ENCODE data around the gene FRY.
"Not testable (repeated sequence)": the region's sequence is repeated elsewhere in the genome, so short reads cannot be mapped to it uniquely, and the experiment has no call there.

FRY gene

DNA sequence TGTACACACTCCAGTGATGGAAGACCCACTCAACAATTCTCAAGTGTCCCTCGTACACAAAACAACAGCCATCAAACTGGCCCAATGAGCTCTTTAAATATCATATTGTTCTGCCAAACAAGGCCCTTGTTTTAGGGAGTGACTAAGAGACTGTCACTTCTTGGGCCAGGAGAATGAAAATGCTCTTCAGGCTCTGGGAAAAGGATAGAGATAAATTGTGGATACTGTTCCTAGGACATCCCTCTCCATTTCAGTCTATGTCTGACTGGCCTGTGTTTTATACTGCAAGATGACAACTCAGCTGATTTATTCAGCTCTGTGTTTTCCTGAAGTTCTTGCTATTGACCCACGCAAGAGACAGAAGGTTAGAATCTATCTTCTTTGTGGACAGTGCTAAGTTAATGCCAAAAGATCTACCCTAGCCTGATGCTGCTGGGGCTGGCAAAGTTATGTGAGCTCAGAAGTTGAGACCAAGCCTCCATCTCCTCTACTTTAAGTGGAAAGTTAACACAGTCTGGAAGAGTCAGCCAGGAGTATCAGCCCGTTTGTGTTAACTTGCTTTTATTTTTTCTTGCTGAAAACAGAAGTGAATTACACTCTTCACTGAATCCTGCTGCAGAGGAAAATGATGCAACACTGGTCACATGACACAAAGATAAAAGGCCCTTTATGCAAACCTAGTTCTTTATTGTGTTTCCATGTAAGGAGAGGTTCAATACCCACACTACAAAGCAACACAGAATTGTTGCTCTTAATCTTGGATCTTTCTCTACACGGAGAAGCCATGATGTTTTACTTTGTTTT is 14.6 kb downstream of the FRY start:
- DNase-seq (ENCODE audit: low read depth): peak; percentile 82
- no peak overlapping the region for H3K4me3 ChIP-seq (replicated peaks; ENCODE audit: low read depth, low read length)
- TF ChIP-seq, protein P1, sequence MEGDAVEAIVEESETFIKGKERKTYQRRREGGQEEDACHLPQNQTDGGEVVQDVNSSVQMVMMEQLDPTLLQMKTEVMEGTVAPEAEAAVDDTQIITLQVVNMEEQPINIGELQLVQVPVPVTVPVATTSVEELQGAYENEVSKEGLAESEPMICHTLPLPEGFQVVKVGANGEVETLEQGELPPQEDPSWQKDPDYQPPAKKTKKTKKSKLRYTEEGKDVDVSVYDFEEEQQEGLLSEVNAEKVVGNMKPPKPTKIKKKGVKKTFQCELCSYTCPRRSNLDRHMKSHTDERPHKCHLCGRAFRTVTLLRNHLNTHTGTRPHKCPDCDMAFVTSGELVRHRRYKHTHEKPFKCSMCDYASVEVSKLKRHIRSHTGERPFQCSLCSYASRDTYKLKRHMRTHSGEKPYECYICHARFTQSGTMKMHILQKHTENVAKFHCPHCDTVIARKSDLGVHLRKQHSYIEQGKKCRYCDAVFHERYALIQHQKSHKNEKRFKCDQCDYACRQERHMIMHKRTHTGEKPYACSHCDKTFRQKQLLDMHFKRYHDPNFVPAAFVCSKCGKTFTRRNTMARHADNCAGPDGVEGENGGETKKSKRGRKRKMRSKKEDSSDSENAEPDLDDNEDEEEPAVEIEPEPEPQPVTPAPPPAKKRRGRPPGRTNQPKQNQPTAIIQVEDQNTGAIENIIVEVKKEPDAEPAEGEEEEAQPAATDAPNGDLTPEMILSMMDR (IDR thresholded peaks at IDR 0.05; ENCODE audit: low read length, missing control alignments): no peak

DNA sequence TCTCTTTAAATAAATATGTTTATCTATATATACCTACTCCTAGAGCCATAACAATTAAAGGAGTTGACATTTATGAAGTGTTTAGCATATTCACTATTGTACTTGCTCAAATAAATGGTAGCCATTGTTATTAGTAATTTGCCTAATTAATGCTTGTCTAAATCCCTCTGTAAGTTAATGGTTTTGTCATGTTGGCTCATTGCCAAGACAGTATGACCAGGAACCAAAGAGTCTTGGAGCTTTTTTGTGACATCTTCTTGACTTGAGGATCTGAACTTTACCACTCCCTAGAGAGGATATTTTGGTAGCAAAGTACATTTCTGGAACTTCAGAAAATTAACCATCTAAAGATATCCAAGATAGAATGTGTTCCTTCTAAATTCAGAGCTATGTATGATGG is 15.5 kb downstream of the FRY start:
- no peak for DNase-seq (ENCODE audit: low read depth)
- TF ChIP-seq, protein P1 (IDR thresholded peaks at IDR 0.05; ENCODE audit: low read length, missing control alignments): no peak

DNA sequence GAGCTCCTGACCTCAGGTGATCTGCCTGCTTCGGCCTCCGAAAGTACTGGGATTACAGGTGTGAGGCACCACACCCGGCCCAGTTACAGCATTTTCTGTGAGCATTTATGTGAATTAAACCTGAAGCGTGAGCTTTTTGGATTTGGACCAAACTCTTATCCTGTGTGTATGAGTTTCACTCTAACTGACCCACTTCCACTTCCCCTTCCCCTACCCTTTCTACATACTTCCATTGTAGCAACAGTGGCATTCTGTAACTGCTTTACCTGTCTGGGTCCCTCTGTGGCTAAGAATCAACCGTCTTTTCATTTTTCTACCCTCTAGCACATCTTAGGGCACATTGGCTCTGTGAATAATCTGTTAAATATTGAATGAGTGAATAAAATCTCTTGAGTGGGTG is 16.2 kb downstream of the FRY start:
- DNase-seq (ENCODE audit: low read depth): no peak
- TF ChIP-seq, protein P1 (IDR thresholded peaks at IDR 0.05; ENCODE audit: low read length, missing control alignments): no peak
- no peak overlapping the region for H3K4me3 ChIP-seq (replicated peaks; ENCODE audit: low read depth, low read length)

More for the DNA sequence above, 15.5 kb downstream of the FRY start:
- no peak overlapping the region for H3K4me3 ChIP-seq (replicated peaks; ENCODE audit: low read depth, low read length)

DNA sequence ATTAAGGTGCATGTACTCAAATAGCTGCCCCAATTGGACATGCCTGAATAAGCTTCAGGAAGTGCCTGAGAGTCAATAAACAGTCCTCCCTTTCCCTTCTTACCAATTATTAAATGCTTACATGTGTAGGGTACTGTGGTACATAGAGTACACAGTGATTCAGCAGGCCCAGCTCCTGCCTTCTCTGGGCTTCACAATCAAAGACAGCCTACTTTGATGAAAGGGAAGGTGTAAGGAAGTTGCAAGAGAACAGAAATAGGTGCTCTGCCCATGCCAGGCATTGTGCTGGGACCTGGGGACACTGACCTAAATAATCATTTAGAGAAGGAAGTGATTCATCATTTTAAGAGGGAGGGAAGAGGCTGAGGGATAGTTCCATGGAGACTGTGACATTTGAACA is 17.2 kb downstream of the FRY start:
- no peak for DNase-seq (ENCODE audit: low read depth)
- TF ChIP-seq, protein P1 (IDR thresholded peaks at IDR 0.05; ENCODE audit: low read length, missing control alignments): no peak
- no peak overlapping the region for H3K4me3 ChIP-seq (replicated peaks; ENCODE audit: low read depth, low read length)

DNA sequence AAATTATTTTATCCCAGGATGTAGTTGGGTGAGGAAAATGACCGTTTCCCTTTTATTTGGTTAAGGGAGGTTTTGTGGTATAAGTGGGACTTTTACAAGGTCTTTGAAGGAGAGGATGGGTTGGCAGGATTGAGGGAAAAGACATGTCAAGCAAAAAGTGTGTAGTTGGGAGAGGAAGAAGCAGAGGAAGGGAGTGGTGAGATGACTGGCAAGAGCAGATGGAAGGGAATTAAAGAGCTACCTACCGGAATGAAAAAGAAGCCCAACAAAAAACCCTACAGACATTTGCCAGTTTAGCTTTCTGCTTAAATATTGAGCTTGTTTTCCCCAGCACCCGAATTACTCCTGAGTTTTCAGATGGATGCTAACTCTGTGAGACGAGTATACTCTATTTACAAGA is 19.6 kb downstream of the FRY start:
- H3K4me3 ChIP-seq (replicated peaks; ENCODE audit: low read depth, low read length): no peak overlapping the region
- TF ChIP-seq, protein P1 (IDR thresholded peaks at IDR 0.05; ENCODE audit: low read length, missing control alignments): no peak
- no peak for DNase-seq (ENCODE audit: low read depth)

DNA sequence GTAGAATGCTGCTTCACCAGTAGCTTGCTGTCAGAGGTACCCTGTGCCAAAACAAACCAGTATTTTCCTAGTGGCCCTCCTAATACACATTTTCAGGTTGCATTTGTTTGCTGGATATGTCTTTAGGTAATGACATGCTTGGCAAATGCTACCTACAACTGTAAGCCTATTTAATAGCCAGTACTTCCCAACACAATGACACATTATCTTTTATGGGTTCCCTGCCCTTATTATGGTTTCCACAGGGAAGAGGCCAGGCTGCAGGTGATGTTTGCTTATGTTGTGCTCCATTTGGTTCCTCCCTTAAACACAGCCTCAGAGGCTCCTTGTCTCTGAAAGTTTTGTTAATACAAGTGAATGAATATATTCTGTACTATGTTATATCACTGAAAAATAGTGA is 24.7 kb downstream of the FRY start:
- TF ChIP-seq, protein P1 (IDR thresholded peaks at IDR 0.05; ENCODE audit: low read length, missing control alignments): no peak
- no peak overlapping the region for H3K4me3 ChIP-seq (replicated peaks; ENCODE audit: low read depth, low read length)
- DNase-seq (ENCODE audit: low read depth): no peak

DNA sequence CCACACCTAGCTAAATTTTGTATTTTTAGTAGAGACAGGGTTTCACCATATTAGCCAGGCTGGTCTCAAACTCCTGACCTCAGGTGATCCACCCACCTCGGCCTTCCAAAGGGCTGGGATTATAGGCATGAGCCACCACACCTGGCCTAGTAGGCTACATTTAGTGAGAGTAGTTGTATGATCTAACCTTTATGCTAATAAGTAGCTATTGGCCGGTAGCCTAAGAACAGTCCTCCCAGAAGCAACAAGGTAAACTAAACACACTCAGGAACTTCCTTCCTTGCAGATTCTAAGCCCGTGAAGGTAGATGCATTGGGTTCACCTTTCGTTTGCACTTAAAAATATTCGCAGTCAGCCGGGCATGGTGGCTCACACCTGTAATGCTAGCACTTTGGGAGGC is 25.8 kb downstream of the FRY start:
- not testable (repeated sequence) for DNase-seq (ENCODE audit: low read depth); H3K4me3 ChIP-seq (replicated peaks; ENCODE audit: low read depth, low read length)

Measured in fibroblast of pulmonary artery (primary cell).